PFSK-1 (cell line): ENCODE measurements around the gene CEP128.

Experiments used
- FOXP2 ChIP-seq: optimal IDR thresholded peaks from 2 replicates; pipeline ENCODE3; 2011; ENCODE audit warnings: borderline replicate concordance, control low read depth, inconsistent platforms; ENCODE audit not compliant: insufficient read depth; ENCODE audit errors: extremely low read length, extremely low read depth
- REST ChIP-seq, 2 experiments: IDR thresholded peaks; 2 replicates each; pipeline versions ENCODE4 v1.6.1 to v1.8.0; 2011 to 2012; ENCODE audit warnings: low read depth in 2 of 2, low read length in 2 of 2, control low read depth in 1 of 2, inconsistent platforms in 1 of 2, mild to moderate bottlenecking in 1 of 2, moderate library complexity in 1 of 2; ENCODE audit not compliant: insufficient read depth in 1 of 2
- SIN3A ChIP-seq: IDR thresholded peaks from 2 replicates; pipeline ENCODE4 v1.6.1; 2012; ENCODE audit warnings: mild to moderate bottlenecking, low read length, moderate library complexity, borderline replicate concordance; ENCODE audit not compliant: insufficient read depth
- TAF1 ChIP-seq: IDR thresholded peaks from 2 replicates; pipeline ENCODE4 v1.6.1; 2012; ENCODE audit warnings: low read length, control low read depth, borderline replicate concordance; ENCODE audit not compliant: insufficient read depth

- TF ChIP-seq TAF1 (no peak), REST (IDR thresholded peaks at IDR 0.05; ENCODE audit: insufficient read depth in 1 of 2, low read depth in 2 of 2, low read length in 2 of 2) (no peak), SIN3A (no peak), FOXP2 (no peak)
Observed at GRCh38 chr14:80560800-80561657, 380.5 kb downstream of the CEP128 start.
